T-helper 9 cell (primary cell): ENCODE data around the gene PHF21A.
"Not testable (repeated sequence)": the region's sequence is repeated elsewhere in the genome, so short reads cannot be mapped to it uniquely, and the experiment has no call there.

Experiments
- DNase-seq: peaks from one replicate; pipeline ENCODE4 v3.0.0-alpha.2; 2020

The PHF21A gene

DNA sequence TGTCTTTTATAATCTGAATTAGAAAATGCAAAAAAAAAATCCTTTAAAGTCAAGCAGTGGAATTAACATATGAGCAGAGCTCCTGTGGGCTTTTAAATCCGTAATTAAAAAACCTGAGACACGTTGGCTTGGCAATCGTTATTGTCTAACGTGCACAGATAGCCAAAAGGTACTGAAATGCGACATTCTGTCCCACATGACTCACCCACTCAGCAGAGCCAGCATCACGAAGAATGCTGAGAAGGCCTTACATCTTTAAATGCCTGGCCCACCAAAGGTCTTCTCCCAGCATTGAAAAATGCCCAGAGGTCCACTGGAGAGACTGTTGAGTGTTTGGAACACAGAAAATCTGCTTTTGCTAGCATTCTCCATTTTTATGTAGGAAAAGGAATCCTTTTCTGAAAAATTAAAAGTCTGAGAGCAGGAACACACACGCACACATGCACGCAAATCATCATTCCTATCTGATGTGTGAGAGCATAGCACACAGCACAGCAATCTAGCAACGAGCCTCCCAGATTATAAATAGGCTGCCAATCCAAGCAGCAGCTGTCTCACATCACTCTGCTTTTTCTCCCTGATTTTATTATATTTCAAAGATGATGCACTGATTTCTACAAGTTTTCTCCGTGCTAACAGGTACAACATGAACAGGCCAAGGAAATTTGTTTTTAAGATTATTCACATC lies 94.5 kb downstream of the PHF21A start:
- no peak for DNase-seq

DNA sequence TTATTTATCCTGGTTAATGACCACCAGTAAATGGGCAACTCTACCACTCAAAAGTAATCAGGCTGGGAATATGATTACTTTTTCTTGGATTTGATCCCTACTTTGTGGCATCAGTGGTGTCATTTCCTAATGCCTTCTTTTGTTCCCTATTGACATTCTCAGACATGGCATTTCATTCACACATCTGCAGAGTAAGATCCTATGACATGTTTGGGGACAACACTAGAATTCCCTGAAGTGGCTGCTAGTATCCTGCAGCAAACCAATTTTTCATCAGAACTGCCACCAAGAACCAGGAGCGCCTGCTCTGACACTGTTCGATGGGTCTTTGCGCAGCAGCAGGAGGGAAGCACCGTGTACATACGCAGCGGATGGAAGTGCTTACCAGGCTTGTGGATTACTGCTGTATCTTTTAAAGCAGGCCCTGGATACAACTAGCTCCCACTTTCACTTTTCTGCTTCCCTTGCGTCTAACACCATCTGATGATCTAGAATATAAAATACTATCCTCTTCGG lies 101.1 kb downstream of the PHF21A start:
- no peak for DNase-seq

DNA sequence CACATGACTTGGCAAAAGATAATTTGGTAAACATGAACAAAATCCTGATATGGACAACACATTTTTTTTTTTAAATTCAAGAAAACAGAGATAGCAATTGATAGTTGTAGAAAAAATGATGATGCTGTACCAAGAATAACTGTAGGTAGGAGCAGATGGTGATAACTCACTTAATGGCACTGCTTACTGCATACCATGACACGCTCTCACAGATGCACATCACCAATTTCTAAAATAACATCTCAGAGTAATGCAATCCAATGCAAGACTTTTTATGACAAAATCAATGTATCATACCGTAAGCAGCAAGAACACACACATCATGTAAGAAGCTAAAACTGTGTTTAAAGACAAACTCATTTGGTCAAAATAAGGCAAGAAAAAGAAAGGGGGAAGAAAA lies 102.6 kb downstream of the PHF21A start:
- DNase-seq = no peak

DNA sequence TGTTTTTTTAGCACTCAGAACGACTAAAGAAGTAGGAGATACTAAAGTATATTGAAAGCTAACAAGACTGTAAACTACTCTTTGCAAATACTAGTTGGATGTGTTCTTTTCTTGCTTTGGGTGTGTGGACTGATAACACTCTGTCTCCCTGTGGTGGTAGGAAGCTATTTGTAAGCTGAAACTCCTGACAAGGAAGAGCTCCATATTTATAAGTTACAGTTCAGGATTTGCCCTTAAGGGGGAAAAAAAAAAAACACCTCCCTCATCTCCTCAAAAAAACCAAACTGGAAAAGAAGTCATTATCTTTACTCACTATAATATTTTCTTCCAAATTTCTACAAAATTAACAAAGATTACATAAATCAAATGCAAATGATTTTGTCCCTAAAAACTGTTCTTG lies 103.9 kb downstream of the PHF21A start:
- no peak for DNase-seq

DNA sequence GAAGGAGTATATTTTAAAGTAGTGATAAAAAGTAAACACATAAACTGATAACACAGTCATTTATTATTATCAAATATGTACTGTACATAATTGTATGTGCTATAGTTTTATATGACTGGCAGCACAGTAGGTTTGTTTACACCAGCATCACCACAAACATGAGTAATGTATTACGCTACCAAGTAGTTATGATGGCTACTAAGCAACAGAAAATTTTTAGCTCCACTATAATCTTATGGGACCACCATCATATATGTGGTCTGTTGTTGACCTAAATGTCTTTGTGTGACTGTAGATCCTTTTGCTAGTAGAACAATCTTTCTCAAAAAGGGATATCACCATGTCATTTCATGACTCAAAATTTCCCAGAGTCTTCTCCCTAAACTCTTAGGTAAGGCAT lies 105.3 kb downstream of the PHF21A start:
- no peak for DNase-seq

DNA sequence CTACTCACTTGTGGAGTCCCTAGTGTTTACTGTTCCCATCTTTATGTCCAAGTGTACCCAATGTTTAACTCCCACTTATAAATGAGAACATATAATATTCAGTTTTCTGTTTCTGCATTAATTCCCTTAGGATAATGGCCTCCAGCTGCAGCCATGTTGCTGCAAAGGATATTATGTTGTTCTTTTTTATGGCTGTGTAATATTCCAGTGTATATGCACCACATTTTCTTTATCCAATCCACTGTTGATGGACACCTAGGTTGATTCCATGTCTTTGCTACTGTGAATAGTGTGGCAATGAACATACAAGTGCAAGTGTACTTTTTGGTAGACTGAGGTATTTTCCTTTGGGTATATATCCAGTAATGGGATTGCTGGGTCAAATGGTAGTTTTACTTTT lies 107.1 kb downstream of the PHF21A start:
- not testable (repeated sequence) for DNase-seq

DNA sequence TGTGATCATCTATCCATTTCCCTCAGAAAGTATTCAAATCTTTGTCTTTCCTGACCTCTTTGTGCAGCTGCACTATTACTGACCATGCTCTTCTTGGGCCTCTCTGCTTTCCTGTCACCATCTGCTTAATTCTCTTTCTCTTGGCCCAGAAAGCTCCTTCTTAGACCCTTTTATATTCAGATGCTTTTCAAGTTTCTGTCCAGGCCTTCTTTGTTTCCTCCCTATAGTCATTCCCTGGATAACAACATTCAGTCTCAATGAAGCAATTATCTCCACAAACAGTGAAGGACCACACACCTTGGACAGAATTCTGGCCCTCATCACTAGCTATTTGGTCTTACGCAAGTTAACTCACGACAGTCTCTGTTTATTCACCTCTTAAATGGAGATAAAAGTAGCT lies 109.1 kb downstream of the PHF21A start:
- DNase-seq = no peak

DNA sequence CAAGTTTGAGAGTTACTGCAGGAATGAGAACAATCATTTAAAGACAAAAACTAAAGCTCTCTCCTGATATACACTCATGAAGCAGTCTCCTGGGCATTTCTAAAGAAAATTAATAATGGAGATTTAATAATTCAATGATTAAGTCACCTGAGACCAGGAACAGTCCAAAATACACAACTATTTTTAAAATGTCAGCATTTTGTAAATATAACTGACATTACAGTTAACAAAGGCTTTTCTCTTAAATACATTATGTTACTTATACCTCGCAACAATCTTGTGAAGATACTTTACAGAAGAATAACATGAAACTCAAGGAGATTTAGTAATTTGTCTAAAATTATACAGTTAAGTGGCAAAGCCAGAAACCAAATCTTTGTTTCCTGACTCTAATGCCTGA lies 111.2 kb downstream of the PHF21A start:
- no peak for DNase-seq

DNA sequence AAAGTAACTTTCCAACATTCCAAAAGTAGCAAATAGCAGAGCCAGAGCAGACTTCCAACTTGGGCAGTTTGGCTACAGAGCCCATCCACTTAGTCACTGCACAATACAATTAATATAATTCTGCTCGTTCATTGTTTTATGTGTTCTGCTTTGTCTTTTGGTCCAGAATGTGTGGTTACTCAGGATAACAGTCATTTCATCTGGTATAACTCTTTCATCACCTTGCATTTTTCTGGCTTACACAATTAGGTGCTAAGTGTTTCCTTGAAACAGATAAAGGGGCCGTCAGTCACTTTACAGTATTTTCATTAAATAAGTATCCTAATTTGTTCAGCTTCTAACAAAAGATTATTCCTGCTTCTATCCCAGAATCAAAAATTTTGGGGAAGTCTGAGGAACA lies 111.6 kb downstream of the PHF21A start:
- DNase-seq = no peak

DNA sequence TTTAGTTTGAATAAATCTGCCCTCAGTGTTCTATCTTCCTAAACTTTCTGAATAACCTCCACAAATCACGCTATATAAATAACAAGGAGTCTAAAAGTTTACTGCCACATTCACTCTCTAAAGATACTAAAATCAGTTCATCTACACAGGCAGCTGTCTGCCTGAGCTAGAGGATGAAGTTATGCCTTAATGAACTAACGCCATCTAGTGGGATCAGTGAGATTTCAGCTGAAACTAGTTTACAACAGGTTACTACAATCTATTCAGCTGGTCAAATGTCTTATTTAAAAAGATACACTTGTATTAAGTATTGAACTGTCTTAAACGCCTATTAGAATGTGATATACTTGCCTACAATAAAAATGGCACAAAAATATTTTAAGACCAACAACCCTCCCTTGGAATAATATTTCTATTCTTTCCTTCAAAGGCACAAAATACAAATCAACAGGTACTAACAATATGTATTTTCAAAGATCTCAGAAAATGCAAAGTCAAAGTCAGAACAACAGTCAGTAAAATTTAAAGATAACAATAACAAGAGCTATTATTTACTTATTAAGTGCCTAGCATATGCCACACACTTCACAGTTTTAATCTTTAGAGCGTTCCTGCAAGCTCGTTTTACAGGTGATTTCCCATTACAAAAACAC lies 114.7 kb downstream of the PHF21A start:
- no peak for DNase-seq

DNA sequence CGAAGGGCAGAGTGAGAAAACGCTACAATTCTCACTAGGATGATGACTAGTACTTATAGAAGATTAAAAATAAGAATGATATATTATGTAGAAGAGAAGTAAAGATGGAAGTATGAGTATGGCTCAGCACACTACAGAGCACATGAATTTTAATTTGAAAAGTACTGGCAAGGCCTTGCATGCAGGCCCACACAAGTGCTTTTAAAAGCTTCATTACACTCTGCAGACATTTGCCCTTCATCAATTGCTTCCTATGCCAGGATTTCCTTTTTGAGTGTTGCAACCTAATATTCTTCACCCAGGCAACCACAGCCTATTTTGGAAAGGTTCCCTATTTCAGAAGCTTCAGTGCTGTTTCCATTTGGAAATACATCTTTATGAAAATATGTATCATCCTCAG lies 117.7 kb downstream of the PHF21A start:
- no peak for DNase-seq

DNA sequence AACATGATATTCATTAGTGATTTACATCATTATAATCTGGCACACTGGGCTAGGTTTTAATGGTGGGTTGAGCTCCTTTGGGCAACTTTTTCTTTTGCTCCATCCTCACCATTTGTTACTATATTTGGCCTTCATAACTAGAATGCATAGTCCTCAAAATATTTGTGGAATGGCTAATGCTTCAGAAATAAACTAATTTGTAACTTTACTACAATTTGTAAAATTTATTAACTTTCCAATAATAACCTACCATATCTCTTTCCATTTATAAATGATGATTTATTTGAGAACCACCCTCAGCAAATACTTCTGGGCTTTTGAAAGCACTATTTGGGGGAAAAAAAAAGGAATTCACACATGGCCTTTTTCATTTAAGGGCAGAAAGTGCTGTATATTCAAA lies 119.1 kb downstream of the PHF21A start:
- no peak for DNase-seq

DNA sequence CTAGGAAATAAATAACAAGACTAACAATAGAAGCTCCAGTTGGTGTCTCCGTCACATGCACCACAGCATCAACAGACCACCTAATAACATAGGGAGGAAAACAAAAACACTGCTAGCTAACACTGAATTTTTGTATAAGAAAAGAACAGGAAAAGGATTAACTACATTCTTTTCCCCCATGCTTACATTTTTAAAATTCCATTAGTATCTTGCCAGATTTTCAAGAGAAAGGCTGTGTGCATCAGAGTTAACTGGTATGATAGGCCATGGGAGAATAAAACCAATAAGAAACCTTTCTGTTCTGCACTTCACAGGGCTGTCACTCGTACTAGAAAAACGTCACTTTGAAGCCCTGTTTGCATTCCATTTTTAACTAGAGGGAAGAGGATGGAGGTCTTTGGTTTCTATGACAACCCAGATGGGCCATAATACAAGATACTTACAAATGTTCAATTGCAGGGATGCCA lies 119.8 kb downstream of the PHF21A start:
- no peak for DNase-seq

DNA sequence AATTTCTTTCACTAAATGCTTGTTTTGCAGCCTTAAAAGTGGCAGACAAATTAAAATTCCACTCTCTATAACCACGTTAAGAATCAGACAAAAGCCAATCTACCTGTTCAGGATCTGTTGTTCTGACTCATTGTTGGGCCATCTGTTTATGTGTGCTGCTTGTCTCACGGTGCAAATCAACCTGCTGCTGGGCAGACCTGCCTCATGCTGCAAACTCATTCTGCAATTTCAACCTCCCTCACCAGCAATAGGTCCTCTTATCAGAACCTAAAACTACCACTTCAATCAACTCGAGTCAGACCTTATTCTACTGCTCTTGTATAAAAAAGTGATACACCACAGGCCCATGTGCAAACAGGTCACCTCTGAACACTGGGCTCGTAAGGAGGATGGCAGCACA lies 123.7 kb downstream of the PHF21A start:
- DNase-seq = no peak

DNA sequence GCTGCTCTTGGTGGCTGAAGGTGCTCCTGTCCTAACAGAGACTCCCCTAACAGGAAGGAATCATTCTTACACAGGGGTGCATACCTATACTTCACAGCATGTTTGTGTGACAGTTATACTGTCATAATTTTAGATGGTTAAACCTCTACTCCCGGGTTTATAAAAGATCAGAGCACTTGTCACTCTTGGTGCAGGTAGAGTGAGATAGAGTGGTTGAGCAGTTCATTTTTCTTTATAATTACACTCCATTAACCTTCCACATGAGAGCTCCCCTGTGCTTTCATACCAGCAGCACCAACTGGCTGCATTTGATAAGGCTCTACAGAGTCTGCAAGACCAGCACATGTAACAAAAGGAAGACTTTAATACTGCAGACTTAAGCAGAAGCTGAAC lies 125.9 kb downstream of the PHF21A start:
- DNase-seq = no peak

DNA sequence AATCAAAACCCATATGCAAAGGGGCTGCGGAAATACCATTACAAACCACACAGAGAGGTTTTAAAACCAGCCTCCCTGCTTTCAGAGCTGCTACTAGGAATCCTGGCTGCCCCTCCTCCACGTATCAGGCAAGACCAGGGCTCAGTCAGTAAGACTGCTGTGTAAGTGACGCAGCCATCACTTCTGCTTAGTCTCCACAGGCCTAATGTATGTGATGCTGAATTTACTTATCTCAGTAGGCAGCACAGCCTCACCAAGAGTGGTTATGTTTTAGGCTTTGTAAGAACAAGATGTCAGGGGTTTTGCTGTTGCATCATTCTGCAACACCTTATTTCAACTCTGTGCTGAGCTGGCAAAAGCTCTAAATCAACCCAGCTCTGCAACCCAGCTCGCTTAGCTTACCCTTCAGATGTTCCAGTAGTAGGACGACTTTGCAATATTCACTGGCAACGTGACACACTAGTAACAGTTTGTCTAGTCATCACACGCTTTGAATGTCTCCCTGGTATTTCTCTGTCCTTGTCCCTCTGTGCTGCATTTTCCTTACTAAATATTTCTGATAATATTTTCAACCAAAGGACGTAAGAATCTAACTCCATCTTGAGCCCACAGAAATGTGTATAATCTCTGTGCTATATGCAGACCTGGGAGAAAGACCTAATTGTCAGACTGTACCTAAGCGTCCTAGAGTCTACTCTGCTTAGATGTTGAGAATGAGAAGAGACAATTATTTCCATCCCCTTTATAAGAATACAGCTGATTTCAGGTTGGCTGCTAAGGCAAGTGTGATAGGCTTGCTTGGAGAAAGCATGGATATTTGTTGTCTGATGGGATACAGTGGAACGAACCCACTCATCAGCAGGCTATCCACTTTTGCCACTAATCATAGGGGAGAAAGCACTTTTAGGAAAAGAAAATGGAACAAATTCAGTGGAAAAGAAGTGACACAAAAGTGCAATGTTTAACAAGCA lies 126.6 kb downstream of the PHF21A start:
- DNase-seq = no peak

DNA sequence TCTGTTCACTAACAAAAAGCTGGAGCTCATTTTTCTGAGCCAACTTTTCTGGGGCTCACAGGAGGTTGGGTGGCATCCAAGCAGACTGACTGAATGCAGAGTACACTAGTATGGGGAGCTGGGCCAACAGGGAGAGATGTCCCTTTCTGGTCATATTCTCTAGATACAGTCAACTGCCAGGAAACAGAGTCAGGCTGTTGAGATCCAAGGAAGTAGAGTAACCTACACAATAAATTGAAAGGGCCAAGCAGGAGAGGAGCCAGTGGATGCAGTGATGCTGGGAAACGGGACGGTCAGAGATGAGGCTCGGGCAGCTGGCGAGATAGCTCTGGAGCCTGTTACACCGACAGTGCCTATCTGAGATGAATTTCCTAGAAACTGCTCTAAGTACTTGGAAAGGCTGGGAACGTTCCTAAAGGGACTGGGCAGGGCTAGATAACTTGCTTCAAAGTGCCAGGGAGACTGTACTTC lies 127.7 kb downstream of the PHF21A start:
- DNase-seq = no peak

DNA sequence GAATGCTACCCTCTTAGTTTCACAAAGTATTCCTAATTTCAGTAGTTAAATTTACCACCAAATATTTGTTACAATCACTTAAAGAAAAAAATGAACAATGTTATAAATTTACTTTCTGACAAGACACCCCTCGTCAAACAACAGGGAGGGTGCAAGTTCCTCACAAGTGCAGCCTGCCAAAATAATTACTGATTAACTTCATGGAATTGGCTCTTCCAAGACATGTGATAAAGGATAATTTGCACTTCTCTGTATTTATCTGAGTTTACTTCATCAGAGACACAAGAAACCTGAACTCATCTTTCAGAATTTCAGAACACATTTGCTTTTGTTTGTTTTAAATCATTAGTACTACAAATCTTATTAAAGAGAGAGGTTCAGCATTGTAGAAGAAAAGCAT lies 132.3 kb downstream of the PHF21A start:
- no peak for DNase-seq

DNA sequence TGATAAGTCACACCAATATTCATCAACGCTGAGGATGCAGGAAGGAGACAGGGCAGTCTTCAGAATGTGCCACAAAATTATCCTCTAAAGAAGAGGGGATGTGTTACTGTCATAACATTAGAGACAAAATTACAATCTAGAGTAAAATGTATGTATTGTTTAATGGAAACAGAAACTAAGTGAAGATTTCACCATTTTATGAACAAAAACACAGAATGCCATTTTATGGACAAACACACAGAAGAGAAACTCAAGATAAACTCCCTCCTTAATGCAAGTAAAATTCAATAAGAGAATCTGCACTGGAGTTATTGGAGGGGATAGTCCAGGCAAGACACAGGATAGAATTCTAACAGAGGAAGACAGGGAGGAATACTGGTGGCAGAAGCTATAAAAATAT lies 136.0 kb downstream of the PHF21A start:
- DNase-seq = no peak

DNA sequence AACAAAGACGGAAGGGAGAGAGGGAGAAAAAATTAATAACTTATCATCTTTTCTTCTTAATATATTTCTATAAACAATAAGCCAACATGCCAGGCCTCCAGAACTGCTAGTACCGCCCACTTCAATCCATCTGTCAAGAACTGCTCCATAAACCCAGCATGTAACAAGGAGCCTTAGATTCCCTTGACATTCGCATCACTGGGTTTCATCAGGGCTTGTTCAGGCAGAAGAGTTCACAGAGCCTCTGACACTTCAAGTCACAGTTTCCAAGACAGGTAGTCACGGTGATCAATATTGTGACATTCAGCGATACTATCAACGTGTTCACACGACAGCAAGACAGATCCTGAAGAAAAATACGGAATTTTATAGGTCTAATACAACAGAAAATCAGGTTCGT lies 137.1 kb downstream of the PHF21A start:
- no peak for DNase-seq

DNA sequence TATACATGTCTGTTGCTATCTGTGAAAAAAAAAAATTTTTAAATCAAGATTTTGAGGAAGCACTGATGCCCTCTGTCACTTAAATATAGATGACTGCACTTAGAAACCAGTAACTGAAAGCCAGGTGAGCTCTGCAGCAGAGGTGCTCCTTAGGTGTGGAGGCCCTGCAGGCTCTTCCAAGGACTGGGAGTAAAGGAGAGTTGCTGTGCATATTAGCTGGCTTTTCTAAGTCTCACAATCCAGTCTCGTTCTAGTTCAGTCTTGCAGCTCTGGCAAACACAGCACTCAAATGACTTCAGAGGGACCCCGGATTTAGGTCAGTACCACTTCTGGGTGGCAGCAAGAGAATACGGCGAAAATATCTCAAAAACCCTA lies 137.8 kb downstream of the PHF21A start:
- no peak for DNase-seq

DNA sequence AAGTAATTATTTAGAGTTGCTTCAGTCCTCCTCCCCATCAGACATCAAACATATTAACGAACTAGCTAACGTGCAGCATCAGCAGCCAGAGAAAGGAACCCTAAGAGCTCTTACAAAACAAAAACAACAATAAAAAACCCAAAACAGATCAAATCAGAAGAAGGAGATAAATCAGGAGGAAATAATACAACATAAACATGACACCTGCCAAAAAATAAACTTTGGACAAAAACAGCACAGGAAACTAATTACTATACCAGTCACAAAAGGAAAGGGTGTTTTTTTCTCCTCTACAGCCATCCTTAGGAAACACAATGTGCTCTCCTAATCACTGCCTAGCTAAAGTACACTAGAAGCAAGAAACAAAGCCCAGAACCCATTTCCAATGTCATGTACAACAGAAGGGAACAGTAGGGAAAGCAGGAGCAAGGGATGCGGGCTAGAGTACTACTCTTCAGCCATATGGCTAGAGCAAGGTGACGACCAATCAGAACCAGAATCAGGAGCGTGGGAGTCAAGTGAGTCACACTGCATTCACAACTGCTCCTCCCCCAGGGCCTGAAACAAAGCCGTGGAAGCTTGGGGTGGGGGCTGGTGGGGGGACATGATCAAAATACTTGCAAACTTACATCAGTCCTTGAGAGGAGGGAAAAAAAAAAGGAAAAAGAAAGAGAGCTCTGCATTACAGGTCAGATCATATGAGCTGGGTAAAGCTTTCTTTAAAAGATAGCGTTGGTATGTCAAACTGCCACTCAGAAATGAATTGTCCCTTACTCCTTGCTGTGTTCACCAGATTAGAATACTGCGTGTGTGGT lies 138.4 kb downstream of the PHF21A start:
- DNase-seq = no peak
